ENCODE measurements around the gene PIAS1.
"Not testable (repeated sequence)": the region's sequence is repeated elsewhere in the genome, so short reads cannot be mapped to it uniquely, and the experiment has no call there.

PIAS1 gene

DNA sequence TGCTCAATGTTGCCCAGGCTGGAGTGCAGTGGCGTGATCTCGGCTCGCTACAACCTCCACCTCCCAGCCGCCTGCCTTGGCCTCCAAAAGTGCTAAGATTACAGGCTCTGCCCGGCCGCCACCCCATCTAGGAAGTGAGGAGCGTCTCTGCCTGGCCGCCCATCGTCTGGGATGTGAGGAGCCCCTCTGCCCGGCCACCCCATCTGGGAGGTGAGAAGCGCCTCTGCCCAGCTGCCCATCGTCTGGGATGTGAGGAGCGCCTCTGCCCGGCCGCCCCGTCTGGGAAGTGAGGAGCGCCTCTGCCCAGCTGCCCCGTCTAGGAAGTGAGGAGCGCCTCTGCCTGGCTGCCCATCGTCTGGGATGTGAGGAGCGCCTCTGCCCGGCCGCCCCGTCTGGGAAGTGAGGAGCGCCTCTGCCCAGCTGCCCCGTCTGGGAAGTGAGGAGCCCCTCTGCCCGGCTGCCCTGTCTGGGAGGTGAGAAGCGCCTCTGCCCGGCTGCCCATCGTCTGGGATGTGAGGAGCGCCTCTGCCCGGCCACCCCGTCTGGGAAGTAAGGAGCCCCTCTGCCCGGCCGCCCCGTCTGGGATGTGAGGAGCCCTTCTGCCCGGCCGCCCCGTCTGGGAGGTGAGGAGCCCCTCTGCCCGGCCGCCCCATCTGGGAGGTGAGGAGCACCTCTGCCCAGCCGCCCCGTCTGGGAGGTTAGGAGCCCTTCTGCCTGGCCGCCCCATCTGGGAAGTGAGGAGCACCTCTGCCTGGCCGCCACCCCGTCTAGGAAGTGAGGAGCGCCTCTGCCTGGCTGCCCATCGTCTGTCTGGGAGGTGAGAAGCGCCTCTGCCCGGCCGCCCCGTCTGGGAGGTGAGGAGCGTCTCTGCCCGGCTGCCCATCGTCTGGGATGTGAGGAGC is 167.7 kb downstream of the PIAS1 start:
- not testable (repeated sequence) for DNase-seq

DNA sequence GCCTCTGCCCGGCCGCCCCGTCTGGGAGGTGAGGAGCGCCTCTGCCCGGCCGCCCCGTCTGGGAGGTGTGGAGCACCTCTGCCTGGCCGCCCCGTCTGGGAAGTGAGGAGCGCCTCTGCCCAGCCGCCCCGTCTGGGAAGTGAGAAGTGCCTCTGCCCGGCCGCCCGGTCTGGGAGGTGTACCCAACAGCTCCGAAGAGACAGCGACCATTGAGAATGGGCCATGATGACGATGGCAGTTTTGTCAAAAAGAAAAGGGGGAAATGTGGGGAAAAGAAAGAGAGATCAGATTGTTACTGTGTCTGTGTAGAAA is 168.3 kb downstream of the PIAS1 start:
- DNase-seq, result not testable (repeated sequence)

DNA sequence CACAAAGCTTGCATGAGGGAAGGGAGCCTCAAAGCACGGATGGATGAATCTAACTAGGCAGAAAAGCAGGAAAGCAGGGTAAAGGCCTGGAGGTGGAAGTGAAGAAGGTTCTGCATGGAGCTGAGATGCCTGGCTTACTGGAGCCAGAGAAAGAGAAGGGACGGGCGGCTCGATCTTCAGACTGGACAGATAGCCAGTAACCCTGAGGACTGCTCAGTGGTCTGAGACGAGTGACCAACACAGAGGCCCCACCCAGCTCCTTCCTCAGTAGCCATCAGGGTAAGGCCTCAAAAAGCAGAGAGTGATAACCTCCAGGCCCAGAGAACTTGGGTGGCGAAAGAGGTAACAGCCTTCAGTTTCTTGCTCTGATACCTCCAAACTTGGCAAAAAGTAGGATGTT is 169.1 kb downstream of the PIAS1 start:
- no peak for DNase-seq

DNA sequence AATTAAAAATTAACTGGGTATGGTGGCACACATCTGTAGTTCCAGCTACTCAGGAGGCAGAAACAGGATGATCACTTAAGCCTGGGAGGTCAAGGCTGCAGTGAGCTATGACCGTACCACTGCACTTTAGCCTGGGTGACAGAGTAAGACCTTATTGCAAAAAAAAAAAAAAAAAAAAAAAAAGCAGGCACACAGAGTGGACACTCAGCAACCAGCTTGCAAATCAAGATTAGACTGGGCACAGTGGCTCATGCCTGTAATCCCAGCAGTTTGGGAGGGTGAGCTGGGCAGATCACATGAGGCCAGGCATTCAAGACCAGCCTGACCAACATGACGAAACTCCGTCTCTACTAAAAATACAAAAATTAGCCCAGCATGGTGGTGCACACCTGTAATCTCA is 170.0 kb downstream of the PIAS1 start:
- DNase-seq, result no peak

DNA sequence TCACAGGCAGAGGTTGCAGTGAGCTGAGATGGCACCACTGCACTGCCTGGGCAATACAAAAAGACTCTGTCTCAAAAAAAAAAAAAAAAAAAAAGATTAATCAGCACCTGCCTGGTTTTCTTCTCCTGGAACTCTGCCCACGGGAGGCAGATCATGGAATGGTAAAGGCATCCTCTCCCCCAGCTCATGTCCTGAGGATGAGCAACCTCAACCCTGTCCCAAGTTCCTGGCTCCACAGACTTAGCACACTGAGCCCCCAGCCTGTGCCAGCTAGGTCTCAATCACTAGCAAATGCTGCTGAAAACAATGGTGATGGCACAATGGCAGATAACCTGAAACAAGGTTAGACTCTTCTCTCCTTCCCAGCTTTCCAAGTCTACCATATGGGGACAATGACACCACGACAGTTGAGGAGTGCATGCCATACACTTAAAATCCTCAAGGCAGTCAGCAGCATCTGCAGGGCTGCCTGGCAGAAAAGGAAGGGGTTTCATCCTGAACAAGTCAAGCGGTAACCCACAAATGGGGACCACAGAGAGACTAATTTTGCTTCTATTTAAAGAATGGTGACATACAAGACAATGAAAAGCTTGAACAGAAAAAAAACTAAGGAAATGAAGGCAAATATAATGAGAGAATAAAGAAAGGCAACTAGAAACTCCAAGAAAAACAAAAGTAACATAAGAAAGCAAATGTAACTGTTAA is 170.6 kb downstream of the PIAS1 start:
- DNase-seq, result no peak

DNA sequence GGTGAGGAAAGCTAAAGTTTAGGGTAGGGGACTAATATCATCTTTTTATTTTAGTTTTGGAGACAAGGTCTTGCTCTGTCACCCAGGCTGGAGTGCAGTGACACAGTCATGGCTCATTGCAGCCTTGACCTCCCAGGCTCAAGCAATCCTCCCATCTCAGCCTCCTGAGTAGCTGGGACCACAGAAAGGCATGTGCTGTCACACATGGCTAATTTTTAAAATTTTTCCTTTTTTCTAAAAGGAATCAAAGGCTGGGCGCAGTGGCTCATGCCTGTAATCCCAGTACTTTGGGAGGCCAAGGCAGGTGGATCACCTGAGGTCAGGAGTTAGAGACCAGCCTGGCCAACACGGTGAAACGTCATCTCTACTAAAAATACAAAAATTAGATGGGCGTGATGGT is 171.3 kb downstream of the PIAS1 start:
- DNase-seq, result not testable (repeated sequence)

DNA sequence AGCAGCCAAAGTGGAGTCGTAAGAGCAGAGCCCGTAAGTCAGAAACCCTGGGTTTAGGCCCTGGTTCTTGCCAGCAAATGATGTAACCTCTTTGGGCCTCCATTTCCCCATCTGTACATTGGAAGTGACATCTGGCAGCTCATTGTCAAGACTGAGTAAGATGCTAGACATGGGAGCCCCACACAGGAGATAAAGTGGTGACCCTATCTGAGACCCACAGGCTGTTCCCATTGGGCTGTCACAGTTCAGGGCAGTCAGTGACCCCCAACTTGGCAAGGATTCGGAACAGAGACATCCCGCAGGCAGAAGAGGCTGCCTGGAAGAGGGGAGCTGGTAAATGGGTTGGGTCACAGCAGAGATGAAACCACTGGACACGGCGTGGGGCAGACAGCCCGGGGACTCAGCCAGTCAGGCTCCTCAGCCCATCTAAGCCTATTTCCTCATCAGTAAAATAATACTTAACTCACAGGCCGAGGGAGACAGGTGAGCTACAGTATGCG is 173.6 kb downstream of the PIAS1 start:
- DNase-seq, result no peak

DNA sequence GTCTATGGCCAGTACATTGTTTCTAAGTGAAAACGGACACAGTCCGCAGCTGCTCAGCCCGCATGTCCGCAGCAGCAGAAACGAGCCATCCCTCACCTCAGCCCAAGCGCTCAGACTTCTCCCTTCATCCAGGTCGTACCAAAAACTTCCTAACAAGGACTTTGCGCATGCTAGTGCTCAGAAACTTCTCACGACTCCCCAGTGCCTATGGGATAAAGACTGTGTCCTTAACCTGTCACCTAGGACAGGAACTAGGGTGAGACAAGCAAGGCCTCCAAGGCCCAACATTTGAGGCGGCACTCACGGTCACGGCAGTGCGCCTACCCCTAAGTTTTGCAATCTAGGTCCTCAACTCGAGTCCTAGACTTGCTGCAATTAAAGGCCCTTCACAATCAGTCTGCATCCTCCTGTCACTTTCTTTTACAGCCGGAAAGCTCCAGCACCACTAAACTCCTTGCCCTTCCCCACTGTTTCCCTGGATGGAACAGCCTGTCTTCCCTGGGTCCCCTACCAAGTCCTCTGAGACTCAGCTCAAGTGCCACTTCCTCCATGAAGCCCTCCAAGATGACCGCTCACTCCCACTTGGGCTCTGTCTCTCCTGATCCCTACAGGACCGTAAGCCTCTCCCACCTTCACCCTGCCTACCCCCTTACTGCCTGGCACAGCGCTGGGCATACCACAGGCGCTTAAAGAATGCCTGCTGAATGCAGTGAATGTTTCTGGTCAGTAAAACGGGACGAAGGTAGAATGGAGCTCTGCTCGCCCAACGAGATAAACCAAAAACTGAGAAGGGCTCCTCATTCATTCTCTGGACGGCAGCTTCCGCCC is 174.2 kb downstream of the PIAS1 start:
- DNase-seq, result no peak

DNA sequence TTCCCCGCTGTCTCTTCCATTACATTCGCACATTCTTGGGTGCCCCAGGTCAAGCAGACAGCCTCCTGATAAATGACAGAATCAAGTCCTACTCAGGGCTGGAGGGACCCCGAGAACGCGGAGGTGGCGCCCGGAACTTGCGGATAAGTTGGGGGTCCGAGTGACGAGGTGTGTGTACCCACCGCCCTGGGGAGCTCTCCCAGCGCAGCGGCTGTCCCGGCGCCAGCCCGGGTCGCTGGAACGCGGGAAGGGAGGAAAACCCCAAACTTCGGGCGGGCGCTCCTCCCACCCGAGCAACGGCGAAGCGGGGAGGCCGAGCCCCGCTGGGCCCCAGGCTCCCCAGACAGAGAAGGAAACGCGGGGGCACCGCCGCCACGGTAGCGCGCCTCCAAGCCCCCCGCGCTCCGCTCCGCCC is 174.9 kb downstream of the PIAS1 start:
- no peak for DNase-seq

DNA sequence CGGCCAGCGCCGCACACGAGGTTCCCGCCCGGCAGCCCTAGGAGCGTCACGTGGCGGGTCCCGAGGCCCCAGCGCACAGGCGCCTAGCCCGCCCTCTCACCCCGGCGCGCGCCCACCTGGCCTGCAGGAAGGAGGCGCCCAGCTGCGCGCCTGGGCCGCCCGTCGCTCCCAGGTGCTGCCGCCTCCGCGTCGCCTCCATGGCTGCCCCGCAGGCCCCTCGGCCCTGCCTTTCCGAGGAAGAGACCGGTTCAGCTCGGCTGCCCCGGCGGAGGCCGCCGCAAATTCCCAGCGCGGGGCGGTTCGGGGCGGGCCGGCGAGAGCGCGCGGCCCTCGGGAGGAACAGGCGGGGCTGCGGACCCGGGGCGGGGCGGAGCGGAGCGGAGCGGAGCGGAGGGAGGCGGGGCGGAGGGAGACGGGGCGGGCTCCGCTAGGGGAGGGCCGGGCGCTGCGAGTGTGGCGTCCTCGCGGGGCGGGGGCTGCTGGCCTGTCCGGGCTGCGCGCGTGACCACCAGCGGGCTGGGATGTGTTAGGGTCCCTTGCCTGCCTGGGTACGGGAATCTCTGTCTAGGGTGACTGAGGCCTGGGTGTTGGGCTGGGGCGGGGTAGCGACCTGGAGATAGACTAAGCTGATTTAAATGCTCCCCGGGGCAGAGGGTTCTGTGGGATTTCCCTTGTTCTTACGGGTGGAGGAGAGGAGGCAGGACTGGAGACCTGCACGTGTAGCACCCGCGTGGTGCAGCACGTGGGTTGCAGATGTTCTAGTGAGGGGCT is 175.5 kb downstream of the PIAS1 start, which contains the start of gene CLN6:
Gene CLN6, minus strand, starts transcription at position 343 of the 771 bp plus-strand sequence. Its CDS starts 144 bp downstream, at position 199.
- DNase-seq, result peak; percentile 81

DNA sequence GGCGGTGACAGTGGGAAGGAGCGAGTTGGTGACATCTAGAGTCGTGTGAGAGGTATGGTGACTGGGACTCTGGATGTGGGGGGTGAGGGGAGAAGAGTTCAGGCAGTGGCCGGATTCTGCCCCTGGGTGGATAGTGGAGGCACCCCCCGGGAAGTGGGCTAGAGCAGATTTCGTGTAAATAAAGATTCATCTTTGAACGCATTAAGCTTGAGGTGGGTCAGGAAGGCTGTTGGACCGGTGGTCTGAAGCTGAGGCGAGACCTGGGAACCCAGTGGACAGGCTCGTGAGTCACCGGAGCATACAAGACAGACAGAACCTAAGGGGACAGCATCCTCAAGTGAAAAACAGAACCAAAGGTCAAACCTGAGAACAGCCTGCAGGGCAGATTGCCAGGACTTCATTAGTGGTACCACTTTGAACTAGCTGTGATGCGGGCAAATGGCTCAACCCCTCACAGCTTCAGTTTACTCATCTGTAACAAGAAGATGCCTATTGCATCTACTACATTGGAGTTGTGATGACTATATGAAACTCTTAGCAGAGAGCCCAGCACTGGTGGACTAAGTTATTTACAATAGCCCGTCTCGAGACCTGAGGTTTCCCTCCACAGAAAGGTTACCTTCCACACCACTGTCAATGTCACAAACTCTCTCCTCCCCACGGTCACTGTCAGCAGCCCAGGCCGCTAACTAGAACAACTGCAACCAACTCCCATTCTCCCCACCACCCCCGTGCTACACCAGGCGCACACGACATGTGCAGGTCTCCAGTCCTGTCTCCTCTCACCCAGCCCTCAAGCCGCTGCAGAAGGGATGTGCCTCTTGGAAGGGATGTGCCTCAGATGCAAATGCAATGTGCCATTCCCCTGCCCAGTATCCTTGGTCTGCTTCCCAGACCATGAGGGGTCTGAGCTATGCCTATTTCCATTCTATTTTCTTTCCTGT is 176.3 kb downstream of the PIAS1 start:
- DNase-seq, result no peak

DNA sequence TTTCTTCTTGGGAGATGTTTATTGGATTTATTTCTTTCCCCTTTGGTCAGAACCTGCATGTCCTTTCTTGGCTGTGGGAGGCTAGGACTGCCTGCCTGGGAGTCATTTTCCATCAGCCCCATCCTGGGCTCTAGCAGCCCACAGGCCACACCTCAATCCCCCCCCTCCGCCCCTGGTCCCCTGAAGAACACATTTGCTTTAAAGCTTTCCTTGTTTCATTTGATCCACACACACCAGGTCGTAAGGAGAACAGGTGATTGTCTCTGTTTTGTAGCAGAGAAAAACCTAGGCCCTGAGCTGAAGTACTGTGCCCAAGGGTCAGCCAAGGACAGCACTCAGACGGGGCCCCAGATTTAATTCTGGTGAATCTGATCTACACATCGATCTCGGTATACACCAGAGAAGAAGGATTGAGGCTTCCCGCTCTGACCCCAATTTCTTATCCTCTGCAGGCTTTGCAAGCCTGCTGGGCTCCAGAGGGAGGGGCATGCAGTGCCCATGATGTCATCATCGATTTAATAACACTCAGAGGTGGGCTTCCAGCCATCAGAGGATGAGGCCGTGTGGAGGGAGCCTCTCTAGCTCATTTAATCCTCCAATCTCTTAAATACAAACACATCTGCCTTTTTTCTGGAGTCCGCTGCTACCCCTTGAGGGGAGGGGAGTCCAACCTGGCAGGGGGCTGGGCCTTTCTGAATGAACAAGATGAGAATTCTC is 177.1 kb downstream of the PIAS1 start:
- DNase-seq, result no peak

DNA sequence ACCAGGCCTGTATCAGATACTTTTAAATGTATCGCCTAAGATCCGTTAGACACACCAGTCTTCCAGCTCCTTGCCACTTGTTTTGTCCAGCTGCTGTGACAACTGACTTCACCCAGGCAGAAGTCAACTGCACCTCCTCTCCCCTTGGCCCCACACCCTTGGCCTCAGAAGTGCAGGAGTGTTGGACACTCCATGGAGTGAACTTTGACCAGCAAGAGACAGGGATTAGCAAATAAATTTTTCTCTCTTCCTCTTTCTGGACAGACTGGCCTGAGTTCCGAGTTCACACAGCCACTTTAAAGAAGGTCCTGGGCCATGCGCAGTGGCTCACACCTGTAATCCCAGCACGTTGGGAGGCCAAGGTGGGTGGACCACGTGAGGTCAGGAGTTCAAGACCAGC is 178.3 kb downstream of the PIAS1 start:
- DNase-seq, result no peak

DNA sequence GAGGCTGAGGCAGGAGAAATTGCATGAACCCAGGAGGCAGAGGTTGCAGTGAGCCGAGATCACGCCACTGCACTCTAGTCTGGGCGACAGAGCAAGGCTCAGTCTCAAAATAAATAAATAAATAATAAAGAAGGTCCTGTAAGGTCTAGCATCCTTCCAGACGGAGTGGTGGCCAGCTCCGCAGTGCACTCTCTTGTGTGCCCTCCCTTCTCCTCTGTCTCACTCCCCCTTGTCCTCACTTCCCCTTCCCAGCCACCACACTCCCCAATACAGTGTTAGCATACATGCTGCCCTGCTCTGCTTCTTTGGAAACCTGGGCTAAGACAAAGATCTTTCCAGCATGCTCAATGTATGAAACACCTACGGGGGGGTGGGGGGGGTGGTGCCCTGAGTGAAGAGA is 178.8 kb downstream of the PIAS1 start:
- DNase-seq, result no peak

DNA sequence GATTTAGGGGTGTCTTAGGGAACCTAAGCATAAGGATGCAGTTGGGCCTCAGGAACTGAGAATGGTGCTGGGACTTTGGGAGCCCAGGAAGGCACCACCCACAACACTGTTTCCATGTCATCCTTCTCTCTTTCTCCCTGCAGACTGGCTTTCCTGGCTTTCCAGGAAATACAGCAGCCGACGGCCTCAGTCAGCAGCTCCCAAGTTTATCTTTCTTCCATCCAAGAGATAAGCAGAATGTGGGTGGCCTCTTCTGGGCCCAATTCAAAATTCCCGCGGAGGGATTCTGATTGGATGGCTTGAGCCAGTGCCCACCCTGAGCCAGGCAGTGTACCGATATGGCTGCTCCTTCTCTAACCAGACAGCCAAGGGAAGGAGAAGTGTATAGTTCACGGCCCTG is 179.9 kb downstream of the PIAS1 start:
- no peak for DNase-seq

DNA sequence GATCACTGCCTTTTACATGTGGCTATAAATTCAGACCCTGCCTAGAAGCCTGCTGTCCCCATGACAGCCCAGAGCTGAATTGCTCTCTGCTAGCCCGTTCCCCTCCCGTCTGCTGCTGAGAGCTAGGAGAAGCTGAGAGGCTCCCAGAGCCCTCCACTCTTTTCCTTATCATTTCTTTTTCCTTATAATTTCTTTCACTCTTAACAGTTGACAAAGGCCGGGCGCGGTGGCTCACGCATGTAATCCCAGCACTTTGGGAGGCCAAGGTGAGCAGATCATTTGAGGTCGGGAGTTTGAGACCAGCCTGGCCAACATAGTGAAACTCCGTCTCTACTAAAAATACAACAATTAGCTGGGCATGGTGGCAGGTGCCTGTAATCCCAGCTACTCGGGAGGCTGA is 180.4 kb downstream of the PIAS1 start:
- DNase-seq, result not testable (repeated sequence)

DNA sequence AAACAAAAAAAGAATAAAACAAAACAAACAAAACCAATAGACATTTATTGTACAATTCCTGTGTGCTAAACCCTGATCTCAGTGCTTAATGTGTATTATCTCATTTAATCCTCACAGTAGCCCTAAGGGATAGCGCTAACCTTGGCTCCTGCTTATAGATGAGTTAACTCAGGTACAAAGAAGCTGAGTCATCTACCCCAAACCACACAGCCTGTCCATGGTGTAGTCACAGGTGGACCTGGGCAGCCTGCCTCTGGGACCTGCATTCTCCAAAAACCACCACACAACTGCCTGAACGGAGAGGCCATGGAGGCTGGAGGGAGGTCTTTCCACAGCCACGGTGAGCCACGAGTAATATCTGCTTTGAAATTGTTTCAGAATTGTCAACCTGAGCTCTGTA is 180.9 kb downstream of the PIAS1 start:
- no peak for DNase-seq

DNA sequence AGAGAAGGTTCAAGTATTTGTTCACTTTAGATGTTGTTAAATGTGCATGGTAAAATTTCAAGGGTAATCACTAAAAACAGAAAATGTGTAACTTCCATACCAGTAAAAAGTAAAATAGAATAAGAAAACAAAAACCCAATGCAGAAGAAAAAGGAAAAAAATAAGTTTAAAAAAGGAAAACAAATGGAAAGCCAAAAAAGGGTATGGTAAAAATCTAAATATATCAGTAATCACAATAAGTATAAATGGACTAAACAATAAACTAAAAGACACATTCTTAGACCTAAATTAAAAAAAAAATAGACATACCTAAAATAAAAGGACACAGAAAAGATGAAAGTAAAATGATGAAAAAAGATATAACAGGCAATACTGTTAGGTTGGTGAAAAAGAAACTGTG is 184.9 kb downstream of the PIAS1 start:
- no peak for DNase-seq

DNA sequence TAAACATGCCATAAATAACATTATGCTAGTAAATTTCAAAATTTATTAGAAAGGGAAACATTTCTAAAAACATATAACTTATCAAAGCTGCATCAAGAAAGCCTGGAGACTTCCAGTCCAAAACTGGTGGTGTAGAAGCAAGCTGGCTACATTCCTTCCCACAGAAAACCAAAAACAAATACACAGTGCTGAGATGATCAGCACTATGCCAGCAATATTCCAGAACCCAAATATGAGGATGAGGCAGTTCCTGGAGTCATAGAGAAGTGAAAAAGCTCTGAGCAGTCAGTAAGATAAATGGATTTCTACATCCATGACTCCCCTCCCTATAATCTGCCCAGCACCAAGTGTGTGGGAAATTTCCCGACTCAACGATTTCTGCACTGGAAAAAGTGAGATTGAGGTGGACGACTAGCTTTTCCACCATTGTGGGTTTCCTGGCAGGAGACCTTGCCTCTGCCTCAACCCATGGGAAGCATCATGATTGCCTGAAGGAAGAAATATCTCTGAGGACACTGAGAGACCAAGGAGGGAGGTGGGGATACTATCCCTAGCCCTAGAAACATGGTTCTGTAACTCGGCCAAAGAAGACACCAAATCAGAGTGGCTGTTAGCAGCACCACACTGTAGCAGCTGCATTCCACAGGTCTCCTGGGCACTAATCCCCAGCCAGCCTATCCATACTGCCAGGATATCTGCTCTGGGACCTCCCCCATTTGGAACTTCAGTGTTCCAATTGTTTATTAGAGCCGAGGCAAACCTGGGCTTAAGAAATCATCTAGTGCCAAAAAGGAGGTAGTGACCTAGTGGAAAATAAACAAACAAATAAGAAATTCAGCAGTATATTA is 187.2 kb downstream of the PIAS1 start:
- DNase-seq, result no peak
